ENCODE results near the gene FAM117B. TPM values are rescaled to one million over a fixed set of nuclear protein-coding genes. Genes with fewer than 3 reads are reported as not detected.
"Not testable (repeated sequence)": the region's sequence is repeated elsewhere in the genome, so short reads cannot be mapped to it uniquely, and the experiment has no call there.

The FAM117B gene
- total RNA-seq, 1 donor from 2014 or later = 2.1 TPM

DNA sequence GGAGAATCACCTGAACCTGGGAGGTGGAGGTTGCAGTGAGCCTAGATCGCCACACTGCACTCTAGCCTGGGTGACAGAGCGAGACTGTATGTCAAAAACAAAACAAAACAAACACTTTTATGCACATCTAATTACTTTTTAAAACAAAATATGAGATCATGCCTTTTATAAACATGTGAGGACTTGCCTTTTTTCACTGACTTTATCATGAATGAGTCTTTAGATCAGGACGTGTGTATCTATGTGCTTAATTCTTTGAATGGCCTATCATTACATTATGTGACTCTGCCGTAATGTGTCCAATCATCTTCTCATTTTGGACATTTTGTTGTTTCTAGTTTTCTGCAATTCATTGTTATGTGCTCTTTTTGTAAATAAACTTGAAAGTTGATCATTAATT lies 58.7 kb downstream of the FAM117B start:
- Histone ChIP-seq H3K36me3 (ENCODE audit: control insufficient read depth in 3 of 3, insufficient read depth in 3 of 3, low read length in 3 of 3) (peaks cover 0 to 5% (median 3%) of the 10 kb centered on the region in 3 donors), H3K9ac (ENCODE audit: low read depth in 1 of 3, low read length in 3 of 3) (no peak overlapping the region), H3K9me3 (ENCODE audit: control insufficient read depth in 3 of 3, low read length in 3 of 3) (no peaks in the 10 kb centered on the region), H3K4me3 (ENCODE audit: low read length in 3 of 3) (no peak overlapping the region), H3K4me1 (ENCODE audit: control insufficient read depth in 3 of 3, insufficient read depth in 3 of 3, low read length in 3 of 3) (no peaks in the 10 kb centered on the region), H3K27ac (ENCODE audit: low read depth, low read length) (no peak overlapping the region), H3K27me3 (ENCODE audit: control insufficient read depth in 3 of 3, insufficient read depth in 3 of 3, low read length in 3 of 3) (no peaks in the 10 kb centered on the region)

DNA sequence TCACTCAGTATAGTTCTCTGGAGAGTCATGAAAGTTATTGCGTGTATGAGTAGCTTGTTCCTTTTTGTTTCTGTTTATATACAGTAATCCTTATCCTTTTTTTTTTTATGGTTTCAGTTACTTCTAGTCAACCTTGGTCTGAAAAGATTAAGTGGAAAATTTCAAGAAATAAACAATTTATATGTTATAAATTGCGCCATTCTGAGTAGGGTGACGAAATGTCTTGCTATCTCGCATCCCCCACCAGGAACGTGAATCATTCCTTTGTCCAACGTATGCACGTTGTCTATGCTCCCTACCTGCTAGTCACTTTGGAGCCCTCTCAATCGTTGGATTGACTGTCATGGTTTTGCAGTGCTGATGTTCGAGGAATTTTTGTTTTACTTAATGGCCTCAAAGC lies 60.4 kb downstream of the FAM117B start:
- H3K27ac ChIP-seq (ENCODE audit: low read depth, low read length) = no peak overlapping the region
- H3K9me3 ChIP-seq (ENCODE audit: control insufficient read depth in 3 of 3, low read length in 3 of 3) = no peaks in the 10 kb centered on the region
- H3K4me1 ChIP-seq (ENCODE audit: control insufficient read depth in 3 of 3, insufficient read depth in 3 of 3, low read length in 3 of 3) = no peaks in the 10 kb centered on the region
- peaks cover 0 to 5% (median 3%) of the 10 kb centered on the region in 3 donors for H3K36me3 ChIP-seq (ENCODE audit: control insufficient read depth in 3 of 3, insufficient read depth in 3 of 3, low read length in 3 of 3)
- no peak overlapping the region for H3K4me3 ChIP-seq (ENCODE audit: low read length in 3 of 3)
- no peaks in the 10 kb centered on the region for H3K27me3 ChIP-seq (ENCODE audit: control insufficient read depth in 3 of 3, insufficient read depth in 3 of 3, low read length in 3 of 3)
- H3K9ac ChIP-seq (ENCODE audit: low read depth in 1 of 3, low read length in 3 of 3) = no peak overlapping the region

DNA sequence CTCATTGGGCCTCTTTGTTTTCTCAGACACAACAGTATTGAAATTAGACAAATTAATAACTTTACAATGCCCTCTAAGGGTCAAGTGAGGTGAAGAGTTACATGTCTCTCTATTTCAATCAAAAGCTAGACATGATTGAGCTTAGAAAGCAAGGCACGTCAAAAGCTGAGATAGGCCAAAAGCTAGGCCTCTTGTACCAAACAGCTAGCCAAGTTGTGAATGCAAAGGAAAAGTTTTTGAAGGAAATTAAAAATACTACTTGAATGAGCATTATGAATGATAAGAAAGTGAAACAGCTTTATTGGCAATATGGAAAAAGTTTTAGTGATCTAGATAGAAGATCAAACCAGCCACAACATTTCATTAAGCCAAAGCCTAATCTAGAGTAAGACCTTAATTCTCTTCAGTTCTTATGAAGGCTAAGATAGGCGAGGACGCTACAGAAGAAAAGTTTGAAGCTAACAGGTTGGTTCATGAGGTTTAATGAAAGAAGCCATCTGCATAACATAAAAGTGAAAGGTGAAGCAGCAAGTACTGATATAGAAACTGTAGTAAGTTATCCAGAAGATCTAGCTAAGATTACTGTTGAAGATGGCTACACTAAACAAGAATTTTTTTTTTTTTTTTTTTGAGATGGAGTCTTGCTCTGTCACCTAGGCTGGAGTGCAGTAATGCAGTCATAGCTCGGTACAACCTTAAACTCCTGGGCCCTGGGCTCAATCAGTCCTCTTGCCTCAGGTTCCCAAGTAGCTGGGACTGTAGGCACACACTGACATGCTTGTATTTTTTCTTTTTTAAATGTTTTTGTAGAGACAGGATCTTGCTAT lies 65.5 kb downstream of the FAM117B start:
- Histone ChIP-seq H3K4me3 (ENCODE audit: low read length in 3 of 3) (no peak overlapping the region), H3K27ac (ENCODE audit: low read depth, low read length) (no peak overlapping the region), H3K36me3 (ENCODE audit: control insufficient read depth in 3 of 3, insufficient read depth in 3 of 3, low read length in 3 of 3) (peaks cover 0 to 7% (median 5%) of the 10 kb centered on the region in 3 donors), H3K4me1 (ENCODE audit: control insufficient read depth in 3 of 3, insufficient read depth in 3 of 3, low read length in 3 of 3) (no peaks in the 10 kb centered on the region), H3K9ac (ENCODE audit: low read depth in 1 of 3, low read length in 3 of 3) (no peak overlapping the region), H3K27me3 (ENCODE audit: control insufficient read depth in 3 of 3, insufficient read depth in 3 of 3, low read length in 3 of 3) (no peaks in the 10 kb centered on the region), H3K9me3 (ENCODE audit: control insufficient read depth in 3 of 3, low read length in 3 of 3) (no peaks in the 10 kb centered on the region)

GRCh38 chr2:202703091-202703490 lies 68.3 kb downstream of the FAM117B start:
- H3K36me3 ChIP-seq (ENCODE audit: control insufficient read depth in 3 of 3, insufficient read depth in 3 of 3, low read length in 3 of 3) = peaks cover 0 to 3% (median 0%) of the 10 kb centered on the region in 3 donors

GRCh38 chr2:202704248-202704647 lies 69.5 kb downstream of the FAM117B start:
- peaks cover 0 to 3% (median 0%) of the 10 kb centered on the region in 3 donors for H3K36me3 ChIP-seq (ENCODE audit: control insufficient read depth in 3 of 3, insufficient read depth in 3 of 3, low read length in 3 of 3)
- H3K4me3 ChIP-seq (ENCODE audit: low read length in 3 of 3) = no peak overlapping the region
- no peaks in the 10 kb centered on the region for H3K27me3 ChIP-seq (ENCODE audit: control insufficient read depth in 3 of 3, insufficient read depth in 3 of 3, low read length in 3 of 3)
- no peaks in the 10 kb centered on the region for H3K9me3 ChIP-seq (ENCODE audit: control insufficient read depth in 3 of 3, low read length in 3 of 3)
- H3K9ac ChIP-seq (ENCODE audit: low read depth in 1 of 3, low read length in 3 of 3) = no peak overlapping the region
- no peaks in the 10 kb centered on the region for H3K4me1 ChIP-seq (ENCODE audit: control insufficient read depth in 3 of 3, insufficient read depth in 3 of 3, low read length in 3 of 3)
- H3K27ac ChIP-seq (ENCODE audit: low read depth, low read length) = no peak overlapping the region

More at GRCh38 chr2:202703091-202703490, 68.3 kb downstream of the FAM117B start:
- Histone ChIP-seq H3K4me3 (ENCODE audit: low read length in 3 of 3) (no peak overlapping the region), H3K9me3 (ENCODE audit: control insufficient read depth in 3 of 3, low read length in 3 of 3) (no peaks in the 10 kb centered on the region), H3K27me3 (ENCODE audit: control insufficient read depth in 3 of 3, insufficient read depth in 3 of 3, low read length in 3 of 3) (no peaks in the 10 kb centered on the region), H3K9ac (ENCODE audit: low read depth in 1 of 3, low read length in 3 of 3) (no peak overlapping the region), H3K4me1 (ENCODE audit: control insufficient read depth in 3 of 3, insufficient read depth in 3 of 3, low read length in 3 of 3) (no peaks in the 10 kb centered on the region), H3K27ac (ENCODE audit: low read depth, low read length) (no peak overlapping the region)

DNA sequence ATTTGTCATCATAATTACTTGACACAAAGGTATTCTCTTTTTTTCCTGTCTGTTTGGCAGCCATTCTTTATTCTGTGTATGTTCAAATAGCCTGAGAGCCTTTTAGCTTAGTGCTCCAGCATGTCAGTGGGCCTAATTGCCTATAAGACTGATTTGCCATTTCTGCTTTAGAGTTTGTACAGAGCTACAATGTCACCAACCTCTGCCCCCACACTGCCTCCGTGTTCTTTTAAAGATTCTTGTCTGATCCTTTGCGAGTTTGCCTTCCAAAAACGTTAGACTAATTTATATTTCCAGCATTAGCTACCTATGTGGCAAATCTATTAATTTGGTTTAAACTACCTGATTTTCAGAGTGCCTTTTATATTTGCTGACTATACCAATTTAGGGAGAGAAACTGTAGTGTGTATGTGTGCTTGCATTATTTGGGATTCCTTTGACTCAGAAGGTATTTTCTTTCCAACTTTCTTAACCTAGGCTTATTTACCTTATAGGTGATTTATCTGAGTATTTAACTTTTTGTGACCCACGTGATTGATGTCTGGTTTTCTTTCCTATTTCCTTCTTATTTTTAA lies 70.8 kb downstream of the FAM117B start:
- no peaks in the 10 kb centered on the region for H3K4me1 ChIP-seq (ENCODE audit: control insufficient read depth in 3 of 3, insufficient read depth in 3 of 3, low read length in 3 of 3)
- H3K27me3 ChIP-seq (ENCODE audit: control insufficient read depth in 3 of 3, insufficient read depth in 3 of 3, low read length in 3 of 3) = no peaks in the 10 kb centered on the region
- peaks cover 0 to 3% (median 0%) of the 10 kb centered on the region in 3 donors for H3K36me3 ChIP-seq (ENCODE audit: control insufficient read depth in 3 of 3, insufficient read depth in 3 of 3, low read length in 3 of 3)
- H3K9ac ChIP-seq (ENCODE audit: low read depth in 1 of 3, low read length in 3 of 3) = no peak overlapping the region
- no peak overlapping the region for H3K27ac ChIP-seq (ENCODE audit: low read depth, low read length)
- no peaks in the 10 kb centered on the region for H3K9me3 ChIP-seq (ENCODE audit: control insufficient read depth in 3 of 3, low read length in 3 of 3)
- no peak overlapping the region for H3K4me3 ChIP-seq (ENCODE audit: low read length in 3 of 3)

DNA sequence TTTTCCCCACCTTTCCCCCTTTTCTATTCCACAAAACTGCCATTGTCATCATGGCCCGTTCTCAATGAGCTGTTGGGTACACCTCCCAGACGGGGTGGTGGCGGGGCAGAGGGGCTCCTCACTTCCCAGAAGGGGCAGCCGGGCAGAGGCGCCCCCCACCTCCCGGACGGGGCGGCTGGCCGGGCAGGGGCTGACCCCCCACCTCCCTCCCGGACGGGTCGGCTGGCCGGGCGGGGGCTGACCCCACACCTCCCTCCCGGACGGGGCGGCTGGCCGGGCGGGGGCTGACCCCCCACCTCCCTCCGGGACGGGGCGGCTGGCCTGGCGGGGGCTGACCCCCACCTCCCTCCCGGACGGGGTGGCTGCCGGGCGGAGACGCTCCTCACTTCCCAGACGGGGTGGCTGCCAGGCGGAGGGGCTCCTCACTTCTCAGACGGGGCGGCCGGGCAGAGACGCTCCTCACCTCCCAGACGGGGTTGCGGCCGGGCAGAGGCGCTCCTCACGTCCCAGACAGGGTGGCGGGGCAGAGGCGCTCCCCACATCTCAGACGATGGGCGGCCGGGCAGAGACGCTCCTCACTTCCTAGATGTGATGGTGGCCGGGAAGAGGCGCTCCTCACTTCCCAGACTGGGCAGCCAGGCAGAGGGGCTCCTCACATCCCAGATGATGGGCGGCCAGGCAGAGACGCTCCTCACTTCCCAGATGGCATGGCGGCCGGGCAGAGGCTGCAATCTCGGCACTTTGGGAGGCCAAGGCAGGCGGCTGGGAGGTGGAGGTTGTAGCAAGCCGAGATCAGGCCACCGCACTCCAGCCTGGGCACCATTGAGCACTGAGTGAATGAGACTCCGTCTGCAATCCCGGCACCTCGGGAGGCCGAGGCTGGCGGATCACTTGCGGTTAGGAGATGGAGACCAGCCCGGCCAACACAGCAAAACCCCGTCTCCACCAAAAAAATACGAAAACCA lies 80.5 kb downstream of the FAM117B start:
- H3K36me3 ChIP-seq (ENCODE audit: control insufficient read depth in 3 of 3, insufficient read depth in 3 of 3, low read length in 3 of 3); H3K27ac ChIP-seq (ENCODE audit: low read depth, low read length); H3K4me3 ChIP-seq (ENCODE audit: low read length in 3 of 3); H3K4me1 ChIP-seq (ENCODE audit: control insufficient read depth in 3 of 3, insufficient read depth in 3 of 3, low read length in 3 of 3); H3K9ac ChIP-seq (ENCODE audit: low read depth in 1 of 3, low read length in 3 of 3); H3K9me3 ChIP-seq (ENCODE audit: control insufficient read depth in 3 of 3, low read length in 3 of 3); H3K27me3 ChIP-seq (ENCODE audit: control insufficient read depth in 3 of 3, insufficient read depth in 3 of 3, low read length in 3 of 3): not testable (repeated sequence)

- H3K4me3 ChIP-seq (ENCODE audit: low read length in 3 of 3) = no peak overlapping the region
- H3K9ac ChIP-seq (ENCODE audit: low read depth in 1 of 3, low read length in 3 of 3) = no peak overlapping the region
- H3K27me3 ChIP-seq (ENCODE audit: control insufficient read depth in 3 of 3, insufficient read depth in 3 of 3, low read length in 3 of 3) = no peaks in the 10 kb centered on the region
- H3K9me3 ChIP-seq (ENCODE audit: control insufficient read depth in 3 of 3, low read length in 3 of 3) = peaks cover 0 to 2% (median 2%) of the 10 kb centered on the region in 3 donors
- H3K36me3 ChIP-seq (ENCODE audit: control insufficient read depth in 3 of 3, insufficient read depth in 3 of 3, low read length in 3 of 3) = no peaks in the 10 kb centered on the region
- H3K4me1 ChIP-seq (ENCODE audit: control insufficient read depth in 3 of 3, insufficient read depth in 3 of 3, low read length in 3 of 3) = no peaks in the 10 kb centered on the region
- H3K27ac ChIP-seq (ENCODE audit: low read depth, low read length) = no peak overlapping the region
Measured at GRCh38 chr2:202716114-202716718, 81.4 kb downstream of the FAM117B start.

DNA sequence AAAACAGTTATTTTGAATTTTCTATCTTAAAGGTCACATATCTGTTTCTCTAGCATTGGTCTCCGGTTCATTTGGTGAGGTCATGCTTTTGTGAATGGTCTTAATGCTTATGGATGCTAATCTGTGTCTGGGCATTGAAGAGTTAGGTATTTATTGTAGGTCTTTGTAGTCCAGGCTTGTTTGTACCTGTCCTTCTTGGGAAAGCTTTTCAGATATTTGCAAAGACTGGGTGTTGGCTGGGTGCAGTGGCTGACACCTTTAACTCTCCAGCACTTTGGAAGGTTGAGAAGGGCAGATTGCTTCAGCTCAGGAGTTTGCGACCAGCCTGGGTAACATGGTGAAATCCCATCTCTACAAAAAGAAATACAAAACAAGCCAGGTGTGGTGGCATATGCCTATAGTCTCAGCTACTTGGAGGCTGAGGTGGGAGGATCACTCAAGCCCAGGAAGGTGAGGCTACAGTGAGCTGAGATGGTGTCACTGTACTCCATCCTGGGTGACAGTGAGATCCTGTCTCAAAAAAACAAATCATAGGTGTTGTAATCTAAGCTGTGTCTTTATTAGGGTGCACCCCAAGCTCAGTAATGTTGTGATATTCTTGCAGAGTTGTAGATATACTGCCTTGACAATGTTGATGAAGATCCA lies 82.3 kb downstream of the FAM117B start:
- Histone ChIP-seq H3K4me1 (ENCODE audit: control insufficient read depth in 3 of 3, insufficient read depth in 3 of 3, low read length in 3 of 3) (no peaks in the 10 kb centered on the region), H3K9me3 (ENCODE audit: control insufficient read depth in 3 of 3, low read length in 3 of 3) (peaks cover 0 to 2% (median 2%) of the 10 kb centered on the region in 3 donors), H3K4me3 (ENCODE audit: low read length in 3 of 3) (no peak overlapping the region), H3K9ac (ENCODE audit: low read depth in 1 of 3, low read length in 3 of 3) (no peak overlapping the region), H3K27me3 (ENCODE audit: control insufficient read depth in 3 of 3, insufficient read depth in 3 of 3, low read length in 3 of 3) (no peaks in the 10 kb centered on the region), H3K27ac (ENCODE audit: low read depth, low read length) (no peak overlapping the region), H3K36me3 (ENCODE audit: control insufficient read depth in 3 of 3, insufficient read depth in 3 of 3, low read length in 3 of 3) (no peaks in the 10 kb centered on the region)

Data from skeletal muscle tissue (tissue), 4 donors.